Upper lobe of left lung (tissue), 4 donors: ENCODE measurements around the gene ZBTB16.

Experiments
- CTCF ChIP-seq, 6 experiments: fragments of 450-650 bp in 4 of 6; fragments of 200-600 bp in 2 of 6; sonication (generic) in 2 of 6; IDR thresholded peaks; one replicate each; pipeline ENCODE4 v1.5.1; 2016 to 2019; ENCODE audit warnings: antibody characterized with exemption in 6 of 6
- EP300 ChIP-seq, 4 donors: sonication (generic); formaldehyde crosslinking; IDR thresholded peaks; one replicate each; pipeline ENCODE4 v1.5.1; 2017; ENCODE audit warnings: antibody characterized with exemption in 4 of 4, control low read depth in 2 of 4
- POLR2AphosphoS5 ChIP-seq, 2 donors: sonication (generic); formaldehyde crosslinking; IDR thresholded peaks; one replicate each; pipeline ENCODE4 v1.5.1; 2017; ENCODE audit warnings: antibody characterized with exemption in 2 of 2

GRCh38 chr11:114132944-114133394 lies 73.5 kb downstream of the ZBTB16 start:
- TF ChIP-seq POLR2AphosphoS5 (IDR thresholded peaks at IDR 0.05) = no peak
- no peak for TF ChIP-seq CTCF (IDR thresholded peaks at IDR 0.05)
- no peak for TF ChIP-seq EP300 (IDR thresholded peaks at IDR 0.05)
